Ovary (tissue), 9 donors: ENCODE results near the gene TGM5. TPM values are rescaled to one million over a fixed set of nuclear protein-coding genes. Genes with fewer than 3 reads are reported as not detected.

Experiments
- DNase-seq, 5 donors: peaks; one replicate each; pipeline ENCODE4 v3.0.0-alpha.2; 2019 to 2020
- H3K27ac ChIP-seq, 2 donors: fragments of 200-600 bp; one replicate each; pipeline versions ENCODE4 v1.5.1 to v1.8.0; 2019 to 2022
- H3K27me3 ChIP-seq: fragments of 200-600 bp; one replicate; pipeline ENCODE4 v1.8.0; 2022
- H3K36me3 ChIP-seq: fragments of 200-600 bp; sonication (generic); one replicate; pipeline ENCODE4 v1.5.1; 2019
- H3K4me1 ChIP-seq: one replicate; pipeline ENCODE4 v1.8.1; 2013; ENCODE audit warnings: mild to moderate bottlenecking, moderate library complexity; ENCODE audit not compliant: insufficient read depth
- H3K4me3 ChIP-seq: fragments of 200-600 bp; sonication (generic); one replicate; pipeline ENCODE4 v1.5.1; 2017
- H3K9me3 ChIP-seq, 2 donors: fragments of 200-600 bp in 1 of 2; sonication (generic) in 1 of 2; one replicate each; pipeline versions ENCODE4 v1.5.1 to v1.8.1; 2013 to 2019; ENCODE audit warnings: mild to moderate bottlenecking in 1 of 2, moderate library complexity in 1 of 2
- EP300 ChIP-seq: sonication (generic); formaldehyde crosslinking; IDR thresholded peaks from one replicate; pipeline ENCODE4 v1.6.1; 2017; ENCODE audit warnings: antibody characterized with exemption
- POLR2A ChIP-seq: fragments of 450-650 bp; IDR thresholded peaks from one replicate; pipeline ENCODE4 v1.6.1; 2017; ENCODE audit warnings: antibody characterized with exemption, mild to moderate bottlenecking, moderate library complexity
- WGBS, 3 donors: extraction: QIAGEN DNeasy Blood & Tissue Kit in 1 of 3; methylation state at CpG; one replicate each; pipeline versions ENCODE4 v1.1.5 to v1.1.7; 2013 to 2017; 5-methylcytosine and 5-hydroxymethylcytosine counted together
- intact Hi-C, 4 donors: fragments of 100-400 bp; cut with DNase I; formaldehyde crosslinking; loops; one replicate each; pipeline versions ENCODE4 v1.11.0 to v1.15.1; 2022 to 2023
- polyA plus RNA-seq, 2 donors: library from polyadenylated mRNA; stranded (reverse); fragments of 200-250 nt in 1 of 2; fragments of 350-450 nt in 1 of 2; fragmentation: Illumina TruSeq in 1 of 2; extraction: RNeasy Lipid Tissue Mini Kit (QIAGEN cat#74804) in 1 of 2; gene quantifications; one replicate each; pipeline ENCODE4 v1.2.3, GENCODE V29; 2013 to 2014
- total RNA-seq, 7 donors: library from RNA; depleted of rRNA in 2 of 7; stranded (reverse); fragments of >200 nt in 2 of 7; fragmentation: NEBNext Ultra II Directional in 3 of 7; extraction: Animal tissue kit (Norgen Biotek cat#: 25700) in 3 of 7; gene quantifications; one replicate each; pipeline versions ENCODE4 v1.1.0 to v1.2.4, GENCODE V29; 2016 to 2023
- TF ChIP-seq, protein P1 (sequence below), 3 donors: fragments of 450-650 bp in 2 of 3; fragments of 200-600 bp in 1 of 3; IDR thresholded peaks; one replicate each; pipeline versions ENCODE4 v1.5.1 to v1.8.0; 2016 to 2022; ENCODE audit warnings: antibody characterized with exemption in 3 of 3, mild to moderate bottlenecking in 1 of 3
- donor health status: DM: no; HTN: no; CAD: no; lungs with moderate emphysema.
- donor health status: DM: no; HTN: no; CAD: no.
- donor health status: Bipolar disorder and iron deficiency.
- donor health status: DM: yes; HTN: yes; CAD: no.
- donor health status: DM: no; HTN: no; CAD: no.
- donor health status: DM: yes; HTN: yes; CAD: no.

The TGM5 gene
- total and polyA plus RNA-seq, 9 donors = not detected

DNA sequence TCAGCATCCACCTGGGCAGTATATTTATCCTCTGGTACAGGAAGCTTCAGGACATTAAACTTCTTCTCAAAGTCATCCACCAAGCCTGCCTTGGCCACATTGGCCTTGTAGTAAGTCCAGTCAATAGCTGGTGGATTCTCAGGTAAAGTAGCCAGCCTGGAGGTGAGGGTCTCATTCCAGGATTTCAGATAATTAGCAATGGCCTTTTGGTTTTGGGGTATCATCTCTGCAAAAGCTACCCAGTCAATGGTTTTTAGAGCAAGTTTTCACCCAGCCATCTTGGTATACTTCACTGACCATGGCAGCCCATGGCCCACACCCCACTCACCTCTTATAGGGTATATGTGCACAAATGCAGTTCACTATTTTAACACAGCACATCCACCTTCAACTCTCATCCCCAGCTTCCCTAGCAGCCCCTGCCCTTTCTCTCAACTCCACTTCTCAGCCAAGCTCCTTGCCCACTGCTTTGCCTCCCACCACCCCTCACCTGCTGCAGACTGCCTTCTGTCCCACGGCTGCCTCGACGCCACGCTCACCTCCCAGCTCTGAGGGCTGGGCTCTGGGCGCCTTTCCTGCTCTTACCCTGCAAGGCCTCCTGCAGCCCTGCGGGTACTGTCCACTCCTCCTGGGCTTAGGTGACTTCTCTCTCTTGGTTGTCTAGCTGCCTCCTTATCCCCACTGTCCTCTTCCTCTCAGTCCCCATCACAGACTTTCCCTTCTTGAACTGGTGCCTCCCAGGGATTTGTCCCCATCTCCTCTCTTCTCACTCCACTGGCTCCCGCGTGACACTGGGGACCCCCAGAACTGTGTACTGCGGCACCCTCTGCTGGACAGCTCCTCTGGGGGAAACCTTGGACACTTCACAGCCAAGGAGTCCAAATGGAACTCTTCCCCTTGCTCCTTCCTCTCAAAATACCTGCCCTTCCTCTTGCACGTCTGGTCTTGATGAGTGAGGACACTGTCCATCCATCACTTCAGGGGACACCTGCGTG, 1.7 kb upstream of the TGM5 start:
- no peaks in the 10 kb centered on the region for H3K4me1 ChIP-seq
- H3K27ac ChIP-seq = no peak overlapping the region
- WGBS, 3 donors = 51 to 56% (median 54%) methylated on average over 11 of the region's 11 CpGs
- no peak for DNase-seq
- H3K9me3 ChIP-seq = no peaks in the 10 kb centered on the region
- H3K36me3 ChIP-seq = no peaks in the 10 kb centered on the region
- H3K4me3 ChIP-seq = no peak overlapping the region
- TF ChIP-seq EP300 = no peak
- TF ChIP-seq, protein P1, sequence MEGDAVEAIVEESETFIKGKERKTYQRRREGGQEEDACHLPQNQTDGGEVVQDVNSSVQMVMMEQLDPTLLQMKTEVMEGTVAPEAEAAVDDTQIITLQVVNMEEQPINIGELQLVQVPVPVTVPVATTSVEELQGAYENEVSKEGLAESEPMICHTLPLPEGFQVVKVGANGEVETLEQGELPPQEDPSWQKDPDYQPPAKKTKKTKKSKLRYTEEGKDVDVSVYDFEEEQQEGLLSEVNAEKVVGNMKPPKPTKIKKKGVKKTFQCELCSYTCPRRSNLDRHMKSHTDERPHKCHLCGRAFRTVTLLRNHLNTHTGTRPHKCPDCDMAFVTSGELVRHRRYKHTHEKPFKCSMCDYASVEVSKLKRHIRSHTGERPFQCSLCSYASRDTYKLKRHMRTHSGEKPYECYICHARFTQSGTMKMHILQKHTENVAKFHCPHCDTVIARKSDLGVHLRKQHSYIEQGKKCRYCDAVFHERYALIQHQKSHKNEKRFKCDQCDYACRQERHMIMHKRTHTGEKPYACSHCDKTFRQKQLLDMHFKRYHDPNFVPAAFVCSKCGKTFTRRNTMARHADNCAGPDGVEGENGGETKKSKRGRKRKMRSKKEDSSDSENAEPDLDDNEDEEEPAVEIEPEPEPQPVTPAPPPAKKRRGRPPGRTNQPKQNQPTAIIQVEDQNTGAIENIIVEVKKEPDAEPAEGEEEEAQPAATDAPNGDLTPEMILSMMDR (IDR thresholded peaks at IDR 0.05) = no peak
- no peak for TF ChIP-seq POLR2A
- intact Hi-C loops = no loop called here
- no peaks in the 10 kb centered on the region for H3K27me3 ChIP-seq

GRCh38 chr15:43267439-43267838, 711 bp upstream of the TGM5 start:
- TF ChIP-seq, protein P1 (IDR thresholded peaks at IDR 0.05) = no peak
- TF ChIP-seq POLR2A (no peak), EP300 (no peak)
- intact Hi-C loops = no loop called here
- Histone ChIP-seq H3K9me3 (no peaks in the 10 kb centered on the region), H3K27me3 (no peaks in the 10 kb centered on the region), H3K36me3 (no peaks in the 10 kb centered on the region), H3K27ac (no peak overlapping the region), H3K4me1 (no peaks in the 10 kb centered on the region), H3K4me3 (no peak overlapping the region)
- no peak for DNase-seq
- 56 to 89% (median 86%) methylated on average over 2 of the region's 2 CpGs for WGBS, 3 donors

- Histone ChIP-seq H3K27ac (no peak overlapping the region), H3K4me1 (no peaks in the 10 kb centered on the region), H3K36me3 (no peaks in the 10 kb centered on the region), H3K9me3 (no peaks in the 10 kb centered on the region), H3K27me3 (no peaks in the 10 kb centered on the region), H3K4me3 (no peak overlapping the region)
- intact Hi-C loops = no loop called here
- 86 to 100% (median 88%) methylated on average over 2 of the region's 2 CpGs for WGBS, 3 donors
- TF ChIP-seq, protein P1 (IDR thresholded peaks at IDR 0.05) = no peak
- TF ChIP-seq EP300 (no peak), POLR2A (no peak)
- no peak for DNase-seq
These were observed 342 bp downstream of the TGM5 start for GRCh38 chr15:43266386-43266785.

DNA sequence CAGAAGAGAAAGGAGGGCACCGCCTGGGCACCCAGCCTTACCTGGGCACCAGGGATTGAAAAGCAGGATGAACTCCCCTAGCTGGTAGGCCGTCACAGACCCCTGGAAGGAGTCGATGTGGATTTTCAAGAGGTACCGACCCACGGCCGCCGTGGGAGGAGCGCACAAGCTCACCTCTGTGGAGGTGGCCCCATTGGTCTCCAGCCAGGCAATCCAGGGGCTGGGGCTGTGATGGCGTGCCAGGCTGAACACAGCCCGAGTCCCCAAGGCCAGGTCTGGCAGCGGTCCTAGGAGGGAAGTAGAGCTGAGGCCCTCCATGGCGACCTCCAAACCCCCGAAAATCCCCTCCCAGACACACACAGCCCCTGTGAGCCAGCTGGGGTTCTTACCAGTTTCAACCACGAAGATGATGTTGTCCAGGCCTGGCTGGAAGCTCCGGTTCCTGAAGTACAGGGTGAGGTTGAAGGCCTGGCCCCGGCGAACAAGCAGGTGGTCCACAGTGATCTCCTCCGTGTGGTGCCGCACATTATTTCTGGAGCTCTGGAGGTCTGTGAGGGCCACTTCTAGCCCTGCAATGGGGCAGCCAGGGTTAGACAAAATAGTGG, 6.6 kb downstream of the TGM5 start:
- no peaks in the 10 kb centered on the region for H3K4me1 ChIP-seq
- no peaks in the 10 kb centered on the region for H3K27me3 ChIP-seq
- TF ChIP-seq, protein P1 (IDR thresholded peaks at IDR 0.05) = no peak
- no peak for TF ChIP-seq POLR2A
- no peak for TF ChIP-seq EP300
- 82 to 88% (median 86%) methylated on average over 19 of the region's 19 CpGs for WGBS, 3 donors
- no peaks in the 10 kb centered on the region for H3K36me3 ChIP-seq
- no peak overlapping the region for H3K27ac ChIP-seq
- no peaks in the 10 kb centered on the region for H3K9me3 ChIP-seq
- H3K4me3 ChIP-seq = no peak overlapping the region
- intact Hi-C loops = no loop called here
- no peak for DNase-seq
